GM18499 (cell line): Measurements from ENCODE around the gene PIGBOS1.
"Not testable (repeated sequence)": the region's sequence is repeated elsewhere in the genome, so short reads cannot be mapped to it uniquely, and the experiment has no call there.

Source experiments
- ATAC-seq: cut with Tn5 transposase; IDR thresholded peaks from one replicate; pipeline ENCODE4 v1.9.1; 2021; ENCODE audit warnings: moderate number of reproducible peaks; ENCODE audit not compliant: insufficient read depth, unreplicated experiment

Gene PIGBOS1

DNA sequence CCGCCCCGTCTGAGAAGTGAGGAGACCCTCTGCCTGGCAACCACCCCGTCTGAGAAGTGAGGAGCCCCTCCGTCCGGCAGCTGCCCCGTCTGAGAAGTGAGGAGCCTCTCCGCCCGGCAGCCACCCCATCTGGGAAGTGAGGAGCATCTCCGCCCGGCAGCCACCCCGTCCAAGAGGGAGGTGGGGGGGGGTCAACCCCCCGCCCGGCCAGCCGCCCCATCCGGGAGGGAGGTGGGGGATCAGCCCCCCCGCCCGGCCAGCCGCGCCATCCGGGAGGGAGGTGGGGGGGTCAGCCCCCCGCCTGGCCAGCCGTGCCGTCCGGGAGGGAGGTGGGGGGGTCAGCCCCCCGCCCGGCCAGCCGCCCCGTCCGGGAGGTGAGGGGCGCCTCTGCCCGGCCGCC, 16.1 kb downstream of the PIGBOS1 start:
- not testable (repeated sequence) for ATAC-seq

GRCh38 chr15:55297315-55297714, 21.6 kb downstream of the PIGBOS1 start:
- no peak for ATAC-seq

DNA sequence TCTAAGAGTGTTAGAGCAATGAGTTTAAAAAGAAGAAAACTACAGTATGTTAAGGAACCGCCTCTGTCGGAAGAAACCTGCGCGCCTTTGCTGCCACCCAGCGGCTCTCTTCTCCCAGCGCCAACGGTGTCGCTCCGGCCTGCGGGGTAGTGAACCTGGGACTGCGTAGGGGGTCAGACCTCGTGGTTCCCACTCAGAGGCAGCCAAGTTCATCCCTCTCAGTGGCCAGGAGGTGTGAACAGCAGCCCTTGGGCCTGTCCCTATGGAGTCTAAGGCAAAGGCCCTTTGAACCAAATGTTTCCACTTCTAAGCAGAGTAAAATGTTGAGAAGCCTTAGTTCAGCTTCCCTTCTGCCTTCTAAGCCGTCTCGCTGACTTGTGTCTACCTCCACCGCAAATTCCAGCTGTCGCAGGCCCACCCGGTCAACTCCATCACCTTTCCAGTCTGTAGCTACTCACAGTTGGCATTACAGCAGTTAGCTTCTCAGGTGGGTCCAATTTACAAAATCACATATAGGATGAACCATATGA, 28.3 kb downstream of the PIGBOS1 start:
- peak; percentile 60 for ATAC-seq

- ATAC-seq, result no peak
These were observed 29.0 kb downstream of the PIGBOS1 start, which contains the start of gene RAB27A for GRCh38 chr15:55289746-55290527. RAB27A (minus strand) TSS chr15:55289813; CDS start chr15:55234934, 54,879 bp downstream.

DNA sequence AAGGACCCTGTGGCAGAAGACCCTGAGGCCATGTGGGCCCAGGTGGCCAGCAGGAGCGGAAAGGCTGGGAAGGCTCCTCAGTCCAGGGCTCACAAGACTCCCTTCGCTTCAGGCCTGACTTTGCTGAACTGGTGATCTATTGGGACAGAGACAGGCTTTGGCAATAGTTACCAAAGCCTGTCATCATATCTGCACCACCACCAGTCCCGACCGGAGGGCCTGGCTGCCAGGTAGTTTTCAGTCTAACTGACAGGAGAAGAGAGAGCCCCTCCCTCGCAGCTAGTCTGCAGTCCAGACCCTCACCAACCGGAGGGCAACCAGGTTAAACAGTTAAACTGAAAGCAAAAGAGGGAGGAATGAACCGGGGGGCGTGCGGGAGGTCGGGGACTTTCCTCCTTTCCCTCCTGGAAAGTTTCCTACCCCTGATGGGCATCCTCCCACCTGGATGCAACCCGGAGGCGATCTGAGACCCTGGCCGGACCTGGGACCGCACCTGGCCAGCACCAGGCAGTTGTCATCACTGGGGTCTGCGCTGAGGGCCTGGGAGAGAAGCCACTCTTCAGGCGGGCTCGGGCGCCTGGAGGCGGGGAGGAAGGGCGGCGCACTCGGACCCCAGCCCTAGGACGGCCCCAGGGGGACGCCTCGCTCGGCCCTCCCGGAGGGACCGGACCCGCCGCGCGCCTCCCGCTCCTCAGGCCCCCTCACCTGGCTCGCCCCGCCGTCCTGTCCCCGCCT, 29.7 kb downstream of the PIGBOS1 start:
- ATAC-seq, result no peak

- ATAC-seq, result no peak
These were observed 30.8 kb downstream of the PIGBOS1 start for GRCh38 chr15:55288006-55288717.

DNA sequence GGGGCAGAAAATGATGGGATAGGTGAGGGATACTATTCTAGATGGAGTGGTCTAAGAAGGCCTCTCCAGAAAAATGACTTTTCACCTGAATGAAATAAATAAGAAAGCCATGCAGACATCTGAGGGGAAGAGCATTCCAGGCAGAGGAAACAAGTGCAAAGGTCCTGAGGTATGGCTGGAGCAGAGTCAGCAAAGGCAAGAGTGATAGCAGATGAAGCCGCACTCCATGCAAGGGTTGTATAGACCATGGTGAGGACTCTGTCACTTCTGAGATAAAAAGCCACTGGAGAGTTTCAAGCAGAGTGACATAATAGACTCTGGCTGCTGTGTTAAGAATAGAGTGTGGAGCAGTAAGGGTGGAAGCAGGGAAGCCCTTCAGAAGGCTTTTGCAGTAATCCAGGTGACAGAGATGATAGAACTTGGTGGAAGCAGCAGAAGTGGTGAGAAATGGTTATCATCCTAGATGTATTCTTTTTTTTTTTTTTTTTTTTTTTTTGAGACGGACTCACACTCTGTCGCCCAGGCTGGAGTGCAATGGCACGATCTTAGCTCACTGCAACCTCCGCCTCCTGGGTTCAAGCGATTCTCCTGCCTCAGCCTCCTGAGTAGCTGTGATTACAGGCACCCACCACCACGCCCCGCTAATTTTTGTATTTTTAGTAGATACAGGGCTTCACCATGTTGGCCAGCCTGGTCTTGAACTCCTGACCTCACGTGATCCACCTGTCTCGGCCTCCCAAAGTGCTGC, 32.3 kb downstream of the PIGBOS1 start:
- not testable (repeated sequence) for ATAC-seq

DNA sequence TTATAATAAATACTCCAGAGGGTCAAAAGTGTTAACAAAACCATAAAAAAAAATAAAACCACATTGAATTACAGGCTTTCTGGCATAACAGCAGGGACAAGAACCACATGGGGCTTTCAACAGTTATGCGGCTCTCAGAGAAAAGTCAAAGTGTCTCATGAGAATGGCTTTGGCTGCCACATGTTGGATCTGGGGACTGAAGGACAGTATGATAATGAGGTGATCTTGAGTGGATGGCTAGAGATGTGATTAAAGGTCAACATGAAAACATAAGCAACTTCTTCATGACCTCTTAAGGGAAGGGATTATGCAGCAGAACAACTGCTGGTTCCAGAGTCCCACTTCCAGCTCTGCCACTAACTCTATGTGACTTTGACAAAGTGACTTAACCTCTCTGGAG, 34.5 kb downstream of the PIGBOS1 start:
- no peak for ATAC-seq

- ATAC-seq, result no peak
These were observed 35.4 kb downstream of the PIGBOS1 start for GRCh38 chr15:55283379-55284147.

DNA sequence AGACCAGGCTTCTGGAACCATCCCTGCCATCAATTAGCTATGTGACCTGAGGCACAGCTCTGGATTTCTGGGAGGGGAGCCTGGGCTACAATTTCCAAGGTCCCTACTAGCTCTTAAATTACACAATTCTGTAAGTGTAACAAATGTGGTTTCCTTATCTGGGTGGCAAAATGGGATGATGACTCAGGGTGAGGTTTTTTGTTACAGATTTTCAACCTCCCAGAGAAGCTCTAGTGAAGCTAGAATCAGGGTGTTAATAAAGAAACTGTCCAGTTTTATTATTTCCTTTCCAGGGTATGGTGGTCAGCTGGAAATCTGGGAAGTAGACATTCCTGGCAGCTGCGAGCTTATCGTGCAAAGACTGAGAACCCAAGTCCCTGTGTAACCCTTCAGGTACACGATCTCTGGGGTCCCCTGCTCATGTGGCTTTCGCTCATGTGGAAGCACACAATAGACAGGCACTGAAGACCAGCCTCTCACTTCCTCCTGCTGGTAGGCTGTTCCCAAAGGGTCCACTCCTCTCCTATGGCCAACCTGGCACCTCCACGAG, 36.6 kb downstream of the PIGBOS1 start:
- ATAC-seq, result no peak

- ATAC-seq, result no peak
These were observed 37.2 kb downstream of the PIGBOS1 start for GRCh38 chr15:55281517-55282228.

DNA sequence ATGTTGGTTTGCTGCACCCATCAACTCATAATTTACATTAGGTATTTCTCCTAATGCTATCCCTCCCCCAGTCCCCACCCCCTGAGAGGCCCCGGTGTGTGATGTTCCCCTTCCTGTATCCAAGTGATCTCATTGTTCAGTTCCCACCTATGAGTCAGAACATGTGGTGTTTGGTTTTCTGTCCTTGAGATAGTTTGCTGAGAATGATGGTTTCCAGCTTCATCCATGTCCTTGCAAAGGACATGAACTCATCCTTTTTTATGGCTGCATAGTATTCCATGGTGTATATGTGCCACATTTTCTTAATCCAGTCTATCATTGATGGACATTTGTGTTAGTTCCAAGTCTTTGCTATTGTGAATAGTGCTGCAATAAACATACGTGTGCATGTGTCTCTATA, 38.3 kb downstream of the PIGBOS1 start:
- not testable (repeated sequence) for ATAC-seq

- peak; percentile 64 for ATAC-seq
These were observed 39.1 kb downstream of the PIGBOS1 start for GRCh38 chr15:55279746-55280351.

GRCh38 chr15:55279100-55279745, 39.7 kb downstream of the PIGBOS1 start:
- ATAC-seq, result no peak

GRCh38 chr15:55277715-55278114, 41.2 kb downstream of the PIGBOS1 start:
- no peak for ATAC-seq

DNA sequence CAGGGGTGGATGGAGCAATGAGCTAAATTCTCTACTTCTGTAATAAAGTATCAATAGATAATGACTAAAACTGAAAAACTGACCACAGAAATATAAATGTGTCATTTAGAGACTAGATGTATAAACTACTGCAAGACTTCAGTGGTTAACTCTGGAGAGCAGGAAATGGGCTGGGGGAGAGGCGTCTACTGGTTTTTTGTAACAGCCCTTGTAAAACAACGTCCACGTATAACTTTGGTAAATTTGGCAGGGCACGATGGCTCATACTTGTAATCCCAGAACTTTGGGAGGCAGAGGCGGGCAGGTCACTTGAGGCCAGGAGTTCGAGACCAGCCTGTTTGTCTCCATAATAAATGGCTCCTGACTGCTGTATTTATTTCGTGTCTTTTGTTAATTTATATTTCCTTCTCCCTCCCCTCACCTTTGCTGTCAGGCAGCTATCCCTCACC, 41.8 kb downstream of the PIGBOS1 start:
- peak; percentile 52 for ATAC-seq

DNA sequence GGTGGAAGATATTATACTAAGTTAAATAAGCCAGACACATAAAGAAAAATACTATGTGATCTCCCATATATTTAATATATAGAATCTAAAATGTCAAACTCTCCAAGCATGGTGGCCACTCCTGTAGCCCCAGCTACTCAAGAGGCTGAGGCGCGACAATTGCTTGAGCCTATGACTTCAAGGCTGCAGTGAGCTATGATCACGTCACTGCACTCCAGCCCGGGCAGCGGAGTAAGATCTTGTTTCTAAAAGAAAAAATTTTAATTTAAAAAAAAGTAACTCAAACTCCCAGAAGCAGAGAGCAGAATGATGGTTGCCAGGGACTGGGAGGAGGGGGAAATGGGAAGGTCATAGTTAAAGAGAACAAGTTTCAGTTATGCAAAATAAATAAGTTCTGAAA, 42.6 kb downstream of the PIGBOS1 start:
- no peak for ATAC-seq
